Measurements from ENCODE around the gene STRN4. TPM values are rescaled to one million over a fixed set of nuclear protein-coding genes. Genes with fewer than 3 reads are reported as not detected.

STRN4 gene
- total and polyA plus RNA-seq, 9 of the 15 experiments (the other 6 are each of a cell fraction or from before 2014, with no cell fraction given), result 0.62 to 83.7 (median 36.9) TPM

DNA sequence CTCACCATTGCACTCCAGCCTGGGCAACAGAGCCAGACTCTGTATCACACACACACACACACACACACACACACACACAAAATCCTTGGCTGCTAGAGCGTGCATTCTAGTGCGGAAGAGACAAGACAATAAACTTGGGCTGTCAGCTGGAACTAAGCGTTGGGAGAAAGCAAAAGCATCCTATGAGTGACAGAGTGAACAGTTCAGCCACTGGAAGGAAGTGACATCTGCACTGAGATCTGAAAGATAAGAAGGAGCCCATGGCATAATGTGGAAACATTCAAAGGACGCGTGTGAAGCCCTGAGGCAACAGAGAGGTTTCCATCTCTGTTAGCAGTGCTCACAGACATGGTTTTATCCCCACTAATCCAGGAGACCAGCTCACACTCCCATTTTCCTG, 45.7 kb upstream of the STRN4 start (continued):
- peak; percentile 29; the same call in 1 of the 2 replicates for TF ChIP-seq GABPB1 (CRISPR knock-in tag; IDR thresholded peaks at IDR 0.05)
- TF ChIP-seq TCFL5 (CRISPR knock-in tag; conservative IDR thresholded peaks at IDR 0.05), result no peak
- TF ChIP-seq, protein P1, sequence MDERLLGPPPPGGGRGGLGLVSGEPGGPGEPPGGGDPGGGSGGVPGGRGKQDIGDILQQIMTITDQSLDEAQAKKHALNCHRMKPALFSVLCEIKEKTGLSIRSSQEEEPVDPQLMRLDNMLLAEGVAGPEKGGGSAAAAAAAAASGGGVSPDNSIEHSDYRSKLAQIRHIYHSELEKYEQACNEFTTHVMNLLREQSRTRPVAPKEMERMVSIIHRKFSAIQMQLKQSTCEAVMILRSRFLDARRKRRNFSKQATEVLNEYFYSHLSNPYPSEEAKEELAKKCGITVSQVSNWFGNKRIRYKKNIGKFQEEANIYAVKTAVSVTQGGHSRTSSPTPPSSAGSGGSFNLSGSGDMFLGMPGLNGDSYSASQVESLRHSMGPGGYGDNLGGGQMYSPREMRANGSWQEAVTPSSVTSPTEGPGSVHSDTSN (CRISPR knock-in tag; IDR thresholded peaks at IDR 0.05; ENCODE audit: low read depth), result peak; percentile 46; the same call in 1 of the 2 replicates
- TF ChIP-seq, protein P1 (tag; conservative IDR thresholded peaks at IDR 0.05; ENCODE audit: low read depth), result peak; percentile 66; the same call in 1 of the 2 replicates
- no peak for TF ChIP-seq NFIC (IDR thresholded peaks at IDR 0.05)
- TF ChIP-seq, protein P2, sequence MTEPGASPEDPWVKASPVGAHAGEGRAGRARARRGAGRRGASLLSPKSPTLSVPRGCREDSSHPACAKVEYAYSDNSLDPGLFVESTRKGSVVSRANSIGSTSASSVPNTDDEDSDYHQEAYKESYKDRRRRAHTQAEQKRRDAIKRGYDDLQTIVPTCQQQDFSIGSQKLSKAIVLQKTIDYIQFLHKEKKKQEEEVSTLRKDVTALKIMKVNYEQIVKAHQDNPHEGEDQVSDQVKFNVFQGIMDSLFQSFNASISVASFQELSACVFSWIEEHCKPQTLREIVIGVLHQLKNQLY (CRISPR knock-in tag; conservative IDR thresholded peaks at IDR 0.05), result no peak
- TF ChIP-seq RCOR1 (IDR thresholded peaks at IDR 0.05; ENCODE audit: borderline replicate concordance in 1 of 2, low read depth in 2 of 2, low read length in 2 of 2), result no peak
- peak; percentile 80 for TF ChIP-seq CREM (IDR thresholded peaks at IDR 0.05; ENCODE audit: low read depth)
- no peak for TF ChIP-seq PRDM10 (IDR thresholded peaks at IDR 0.05; ENCODE audit: partially characterized antibody)
- TF ChIP-seq, protein P3, sequence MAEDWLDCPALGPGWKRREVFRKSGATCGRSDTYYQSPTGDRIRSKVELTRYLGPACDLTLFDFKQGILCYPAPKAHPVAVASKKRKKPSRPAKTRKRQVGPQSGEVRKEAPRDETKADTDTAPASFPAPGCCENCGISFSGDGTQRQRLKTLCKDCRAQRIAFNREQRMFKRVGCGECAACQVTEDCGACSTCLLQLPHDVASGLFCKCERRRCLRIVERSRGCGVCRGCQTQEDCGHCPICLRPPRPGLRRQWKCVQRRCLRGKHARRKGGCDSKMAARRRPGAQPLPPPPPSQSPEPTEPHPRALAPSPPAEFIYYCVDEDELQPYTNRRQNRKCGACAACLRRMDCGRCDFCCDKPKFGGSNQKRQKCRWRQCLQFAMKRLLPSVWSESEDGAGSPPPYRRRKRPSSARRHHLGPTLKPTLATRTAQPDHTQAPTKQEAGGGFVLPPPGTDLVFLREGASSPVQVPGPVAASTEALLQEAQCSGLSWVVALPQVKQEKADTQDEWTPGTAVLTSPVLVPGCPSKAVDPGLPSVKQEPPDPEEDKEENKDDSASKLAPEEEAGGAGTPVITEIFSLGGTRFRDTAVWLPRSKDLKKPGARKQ (CRISPR knock-in tag; IDR thresholded peaks at IDR 0.05), result no peak
- no peak for TF ChIP-seq TAF7 (tag; IDR thresholded peaks at IDR 0.05)
- no peak for TF ChIP-seq HNRNPL (IDR thresholded peaks at IDR 0.05; ENCODE audit: low read depth, low read length)
- no peak for TF ChIP-seq RBM34 (IDR thresholded peaks at IDR 0.05; ENCODE audit: borderline replicate concordance, insufficient read depth, low read length)
- TF ChIP-seq FOXM1 (IDR thresholded peaks at IDR 0.05; ENCODE audit: low read depth), result peak; percentile 15; the same call in 1 of the 2 replicates
- no peak for TF ChIP-seq FOXM1 (CRISPR knock-in tag; IDR thresholded peaks at IDR 0.05; ENCODE audit: low read depth)
- TF ChIP-seq GABPA (tag; conservative IDR thresholded peaks at IDR 0.05; ENCODE audit: low read depth), result peak; percentile 79
- peak; percentile 65; the same call in 1 of the 2 replicates for TF ChIP-seq SPI1 (IDR thresholded peaks at IDR 0.05; ENCODE audit: borderline replicate concordance, low read depth, low read length)
- TF ChIP-seq, protein P4, sequence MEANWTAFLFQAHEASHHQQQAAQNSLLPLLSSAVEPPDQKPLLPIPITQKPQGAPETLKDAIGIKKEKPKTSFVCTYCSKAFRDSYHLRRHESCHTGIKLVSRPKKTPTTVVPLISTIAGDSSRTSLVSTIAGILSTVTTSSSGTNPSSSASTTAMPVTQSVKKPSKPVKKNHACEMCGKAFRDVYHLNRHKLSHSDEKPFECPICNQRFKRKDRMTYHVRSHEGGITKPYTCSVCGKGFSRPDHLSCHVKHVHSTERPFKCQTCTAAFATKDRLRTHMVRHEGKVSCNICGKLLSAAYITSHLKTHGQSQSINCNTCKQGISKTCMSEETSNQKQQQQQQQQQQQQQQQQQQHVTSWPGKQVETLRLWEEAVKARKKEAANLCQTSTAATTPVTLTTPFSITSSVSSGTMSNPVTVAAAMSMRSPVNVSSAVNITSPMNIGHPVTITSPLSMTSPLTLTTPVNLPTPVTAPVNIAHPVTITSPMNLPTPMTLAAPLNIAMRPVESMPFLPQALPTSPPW (CRISPR knock-in tag; IDR thresholded peaks at IDR 0.05), result no peak
- no peak for TF ChIP-seq HDGF (IDR thresholded peaks at IDR 0.05)
